ENCODE measurements around the gene DGAT2.

Gene DGAT2, protein sequence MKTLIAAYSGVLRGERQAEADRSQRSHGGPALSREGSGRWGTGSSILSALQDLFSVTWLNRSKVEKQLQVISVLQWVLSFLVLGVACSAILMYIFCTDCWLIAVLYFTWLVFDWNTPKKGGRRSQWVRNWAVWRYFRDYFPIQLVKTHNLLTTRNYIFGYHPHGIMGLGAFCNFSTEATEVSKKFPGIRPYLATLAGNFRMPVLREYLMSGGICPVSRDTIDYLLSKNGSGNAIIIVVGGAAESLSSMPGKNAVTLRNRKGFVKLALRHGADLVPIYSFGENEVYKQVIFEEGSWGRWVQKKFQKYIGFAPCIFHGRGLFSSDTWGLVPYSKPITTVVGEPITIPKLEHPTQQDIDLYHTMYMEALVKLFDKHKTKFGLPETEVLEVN

GRCh38 chr11:75768112-75768908 is at the start of gene DGAT2:
TSS of gene DGAT2 (plus strand) at chr11:75768778. CDS start at chr11:75768992, 214 bp downstream.
- peak; percentile 92 for DNase-seq (ENCODE audit: low spot score)
- TF ChIP-seq, protein P1, sequence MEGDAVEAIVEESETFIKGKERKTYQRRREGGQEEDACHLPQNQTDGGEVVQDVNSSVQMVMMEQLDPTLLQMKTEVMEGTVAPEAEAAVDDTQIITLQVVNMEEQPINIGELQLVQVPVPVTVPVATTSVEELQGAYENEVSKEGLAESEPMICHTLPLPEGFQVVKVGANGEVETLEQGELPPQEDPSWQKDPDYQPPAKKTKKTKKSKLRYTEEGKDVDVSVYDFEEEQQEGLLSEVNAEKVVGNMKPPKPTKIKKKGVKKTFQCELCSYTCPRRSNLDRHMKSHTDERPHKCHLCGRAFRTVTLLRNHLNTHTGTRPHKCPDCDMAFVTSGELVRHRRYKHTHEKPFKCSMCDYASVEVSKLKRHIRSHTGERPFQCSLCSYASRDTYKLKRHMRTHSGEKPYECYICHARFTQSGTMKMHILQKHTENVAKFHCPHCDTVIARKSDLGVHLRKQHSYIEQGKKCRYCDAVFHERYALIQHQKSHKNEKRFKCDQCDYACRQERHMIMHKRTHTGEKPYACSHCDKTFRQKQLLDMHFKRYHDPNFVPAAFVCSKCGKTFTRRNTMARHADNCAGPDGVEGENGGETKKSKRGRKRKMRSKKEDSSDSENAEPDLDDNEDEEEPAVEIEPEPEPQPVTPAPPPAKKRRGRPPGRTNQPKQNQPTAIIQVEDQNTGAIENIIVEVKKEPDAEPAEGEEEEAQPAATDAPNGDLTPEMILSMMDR (IDR thresholded peaks at IDR 0.05; ENCODE audit: extremely low read depth, missing control alignments) = no peak

DNA sequence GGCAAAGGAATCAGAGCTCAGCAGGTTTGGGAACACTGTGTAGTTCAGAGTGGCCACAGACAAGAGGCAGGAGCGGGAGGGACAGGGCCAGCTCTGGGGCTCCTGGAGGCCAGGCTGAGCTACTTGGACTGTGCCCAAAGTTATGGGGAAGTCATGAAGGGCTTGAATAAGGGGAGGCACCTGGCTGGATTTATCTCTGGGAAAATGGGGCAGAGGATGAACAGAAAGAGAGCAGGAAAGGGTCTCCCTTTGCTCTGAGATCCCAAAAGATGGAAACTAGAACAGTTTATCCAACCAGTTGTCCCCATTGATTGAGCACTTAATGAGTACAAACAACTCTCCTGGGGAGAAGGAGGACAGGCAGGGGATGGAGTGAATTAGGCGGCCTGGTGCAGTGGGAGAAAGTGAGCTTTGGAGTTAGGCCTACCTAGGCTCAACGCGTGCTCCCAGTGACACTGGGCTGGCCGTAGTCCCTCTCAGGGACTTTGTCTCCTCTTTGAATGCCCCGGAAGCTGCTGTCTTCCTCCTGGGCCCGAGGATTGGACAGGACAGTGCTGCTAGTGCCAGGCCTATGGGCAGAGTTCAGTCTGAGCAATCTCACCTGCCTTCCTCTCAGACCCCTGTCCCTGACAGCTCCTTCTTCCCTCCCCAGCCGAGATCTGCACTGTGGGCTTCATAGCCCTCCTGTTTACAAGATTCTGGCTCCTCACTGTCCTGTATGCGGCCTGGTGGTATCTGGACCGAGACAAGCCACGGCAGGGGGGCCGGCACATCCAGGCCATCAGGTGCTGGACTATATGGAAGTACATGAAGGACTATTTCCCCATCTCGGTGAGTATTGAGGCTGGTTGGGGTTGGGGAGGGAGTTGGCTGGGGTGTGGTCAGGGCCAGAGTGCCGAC is 49.0 kb upstream of the DGAT2 start:
- DNase-seq (ENCODE audit: low spot score) = no peak
- TF ChIP-seq, protein P1 (IDR thresholded peaks at IDR 0.05; ENCODE audit: extremely low read depth, missing control alignments) = no peak

DNA sequence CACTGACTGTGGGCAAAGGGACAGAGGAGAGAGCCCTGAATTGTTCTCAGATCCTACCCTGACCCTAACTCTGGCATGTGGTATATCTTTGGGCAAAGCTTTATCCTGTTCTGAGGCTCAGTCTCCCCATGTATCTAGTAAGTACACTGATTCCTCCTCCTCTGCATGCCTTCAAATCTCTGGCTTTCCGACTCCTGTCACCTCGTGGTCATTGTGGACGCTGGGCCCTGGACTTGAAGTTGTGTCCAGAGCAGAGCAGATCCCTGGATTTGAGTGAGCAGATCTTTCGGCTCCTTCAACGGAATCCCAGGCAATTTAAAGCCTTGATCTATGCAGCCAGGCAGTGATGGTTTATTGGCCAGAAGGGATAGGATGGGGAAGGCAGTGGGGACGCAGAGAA is 47.9 kb upstream of the DGAT2 start:
- DNase-seq (ENCODE audit: low spot score) = no peak
- TF ChIP-seq, protein P1 (IDR thresholded peaks at IDR 0.05; ENCODE audit: extremely low read depth, missing control alignments) = no peak

- no peak for DNase-seq (ENCODE audit: low spot score)
- TF ChIP-seq, protein P1 (IDR thresholded peaks at IDR 0.05; ENCODE audit: extremely low read depth, missing control alignments) = no peak
These were observed 46.5 kb upstream of the DGAT2 start for GRCh38 chr11:75721852-75722668.

- no peak for DNase-seq (ENCODE audit: low spot score)
These were observed 45.9 kb upstream of the DGAT2 start for GRCh38 chr11:75722669-75723042.

More at GRCh38 chr11:75722669-75723042, 45.9 kb upstream of the DGAT2 start:
- TF ChIP-seq, protein P1 (IDR thresholded peaks at IDR 0.05; ENCODE audit: extremely low read depth, missing control alignments) = no peak

All from GM20000 (cell line).